Measurements from ENCODE around the gene ZPR1. TPM values are rescaled to one million over a fixed set of nuclear protein-coding genes. Genes with fewer than 3 reads are reported as not detected.
"Not testable (repeated sequence)": the region's sequence is repeated elsewhere in the genome, so short reads cannot be mapped to it uniquely, and the experiment has no call there.

ZPR1 gene
- 18.2 TPM for total RNA-seq
- long read RNA-seq, full-length matches to known transcripts = 29 of 36 reads
- long read RNA-seq, partial matches to known transcripts = 3 of 36 reads
- long read RNA-seq, other reads (novel, unspliced or antisense) = 4 of 36 reads

- intact Hi-C loops (cut with micrococcal nuclease) = loop anchor here (2.0 kb wide), 1 partner anchor 47 kb away; no protein-coding TSS in a partner anchor
- DNase-seq (peak; percentile 89), ATAC-seq (peak; percentile 87)
Measured at GRCh38 chr11:116787786-116788486, at the start of gene ZPR1. ZPR1 (minus strand) TSS chr11:116788023; CDS start chr11:116787990, 33 bp downstream.

- DNase-seq (no peak), ATAC-seq (no peak)
- intact Hi-C loops (cut with micrococcal nuclease) = no loop called here
Measured at GRCh38 chr11:116836632-116836991, 48.8 kb upstream of the ZPR1 start.

GRCh38 chr11:116835791-116836631 is 48.2 kb upstream of the ZPR1 start:
- ATAC-seq (peak; percentile 87), DNase-seq (peak; percentile 95)
- intact Hi-C loops (cut with micrococcal nuclease) = loop anchor here (2.0 kb wide), 1 partner anchor 47 kb away; the partner anchor contains the start of gene ZPR1

GRCh38 chr11:116835042-116835772 is 47.4 kb upstream of the ZPR1 start:
- DNase-seq (peak; percentile 45), ATAC-seq (peak; percentile 46)
- intact Hi-C loops (cut with micrococcal nuclease) = loop anchor here (2.0 kb wide), 1 partner anchor 46 kb away; the partner anchor contains the start of gene ZPR1

- ATAC-seq, DNase-seq: not testable (repeated sequence)
- intact Hi-C loops (cut with micrococcal nuclease) = loop anchor here (2.0 kb wide), 1 partner anchor 46 kb away; the partner anchor contains the start of gene ZPR1
Measured at GRCh38 chr11:116834535-116835041, 46.8 kb upstream of the ZPR1 start.

- DNase-seq (no peak), ATAC-seq (no peak)
- intact Hi-C loops (cut with micrococcal nuclease) = loop anchor here (2.0 kb wide), 1 partner anchor 45 kb away; the partner anchor contains the start of gene ZPR1
Measured at GRCh38 chr11:116833816-116834534, 46.2 kb upstream of the ZPR1 start.

GRCh38 chr11:116833491-116833815 is 45.6 kb upstream of the ZPR1 start:
- intact Hi-C loops (cut with micrococcal nuclease) = no loop called here
- DNase-seq (no peak), ATAC-seq (no peak)

GRCh38 chr11:116832350-116833290 is 44.8 kb upstream of the ZPR1 start:
- ATAC-seq = no peak
- no peak for DNase-seq
- intact Hi-C loops (cut with micrococcal nuclease) = no loop called here

- ATAC-seq (no peak), DNase-seq (no peak)
- intact Hi-C loops (cut with micrococcal nuclease) = no loop called here
Measured at GRCh38 chr11:116831790-116832349, 44.0 kb upstream of the ZPR1 start.

- DNase-seq (no peak), ATAC-seq (no peak)
- intact Hi-C loops (cut with micrococcal nuclease) = no loop called here
Measured at GRCh38 chr11:116830184-116830912, 42.5 kb upstream of the ZPR1 start.

GRCh38 chr11:116829525-116830183 is 41.8 kb upstream of the ZPR1 start, which contains the start of gene APOC3:
APOC3 (plus strand) TSS chr11:116829907; CDS start chr11:116830583, 676 bp downstream.
- DNase-seq (no peak), ATAC-seq (no peak)
- intact Hi-C loops (cut with micrococcal nuclease) = no loop called here

- ATAC-seq (no peak), DNase-seq (no peak)
- intact Hi-C loops (cut with micrococcal nuclease) = no loop called here
Measured at GRCh38 chr11:116828632-116829524, 41.1 kb upstream of the ZPR1 start.

GRCh38 chr11:116827461-116827860 is 39.6 kb upstream of the ZPR1 start:
- intact Hi-C loops (cut with micrococcal nuclease) = no loop called here
- ATAC-seq (no peak), DNase-seq (no peak)

- DNase-seq = no peak
- ATAC-seq = no peak
- intact Hi-C loops (cut with micrococcal nuclease) = no loop called here
Measured at GRCh38 chr11:116826751-116827431, 39.1 kb upstream of the ZPR1 start.
